Mesenchymal stem cell (in vitro differentiated cells and primary cell): Measurements from ENCODE around the gene CHCHD6.

Experiments used
- DNase-seq: peaks from one replicate; pipeline ENCODE4 v3.0.0-alpha.2; 2013
- H2AFZ ChIP-seq: one replicate; pipeline ENCODE4 v1.6.1; 2013; ENCODE audit warnings: low read depth, mild to moderate bottlenecking, control low read depth, inconsistent platforms, low read length, moderate library complexity
- H2AK5ac ChIP-seq: 2 replicates; pipeline ENCODE4 v1.6.1; 2013; ENCODE audit warnings: low read length, moderate library complexity, mild to moderate bottlenecking, inconsistent platforms; ENCODE audit not compliant: severe bottlenecking
- H2BK120ac ChIP-seq: one replicate; pipeline ENCODE4 v1.6.1; 2013; ENCODE audit warnings: low read depth, mild to moderate bottlenecking, inconsistent platforms, low read length, moderate library complexity
- H2BK12ac ChIP-seq, 2 experiments: one replicate each; pipeline ENCODE4 v1.6.1; 2013; ENCODE audit warnings: inconsistent platforms in 2 of 2, low read length in 2 of 2, mild to moderate bottlenecking in 2 of 2, moderate library complexity in 2 of 2, control low read depth in 1 of 2
- H2BK15ac ChIP-seq: one replicate; pipeline ENCODE4 v1.6.1; 2013; ENCODE audit warnings: mild to moderate bottlenecking, low read depth, inconsistent platforms; ENCODE audit not compliant: poor library complexity, severe bottlenecking
- H2BK5ac ChIP-seq: 2 replicates; pipeline ENCODE4 v1.6.1; 2013; ENCODE audit warnings: low read depth, mild to moderate bottlenecking, low read length, control low read depth, inconsistent platforms; ENCODE audit not compliant: poor library complexity, severe bottlenecking
- H3K14ac ChIP-seq, 2 experiments: one replicate each; pipeline ENCODE4 v1.6.1; 2013; ENCODE audit warnings: inconsistent platforms in 2 of 2, low read length in 2 of 2, control low read depth in 1 of 2, mild to moderate bottlenecking in 1 of 2, moderate library complexity in 1 of 2
- H3K18ac ChIP-seq, 2 experiments: one replicate each; pipeline ENCODE4 v1.6.1; 2013; ENCODE audit warnings: inconsistent platforms in 2 of 2, low read length in 2 of 2, control low read depth in 1 of 2, low read depth in 1 of 2, mild to moderate bottlenecking in 1 of 2
- H3K23ac ChIP-seq, 2 experiments: one replicate each; pipeline ENCODE4 v1.6.1; 2013; ENCODE audit warnings: inconsistent platforms in 2 of 2, low read length in 2 of 2, mild to moderate bottlenecking in 2 of 2, moderate library complexity in 2 of 2, control low read depth in 1 of 2
- H3K27ac ChIP-seq: 2 replicates; pipeline ENCODE4 v1.5.1; 2013; ENCODE audit warnings: mild to moderate bottlenecking, moderate library complexity, low read length, control low read depth, inconsistent platforms; ENCODE audit not compliant: poor library complexity, severe bottlenecking
- H3K27me3 ChIP-seq, 2 experiments: 2 replicates each; pipeline versions ENCODE4 v1.6.1 to v1.7.0; 2013; ENCODE audit warnings: low read length in 2 of 2, mild to moderate bottlenecking in 2 of 2, moderate library complexity in 2 of 2, control low read depth in 1 of 2, inconsistent platforms in 1 of 2; ENCODE audit not compliant: control insufficient read depth in 1 of 2, insufficient read depth in 1 of 2
- H3K36me3 ChIP-seq, 2 experiments: 2 replicates each; pipeline versions ENCODE4 v1.6.1 to v1.7.0; 2013; ENCODE audit warnings: low read length in 2 of 2, control low read depth in 1 of 2, inconsistent platforms in 1 of 2, low read depth in 1 of 2, mild to moderate bottlenecking in 1 of 2; ENCODE audit not compliant: insufficient read depth in 2 of 2, control insufficient read depth in 1 of 2
- H3K4ac ChIP-seq, 2 experiments: one replicate each; pipeline ENCODE4 v1.6.1; 2013; ENCODE audit warnings: inconsistent platforms in 2 of 2, low read length in 2 of 2, mild to moderate bottlenecking in 2 of 2, moderate library complexity in 2 of 2, control low read depth in 1 of 2, low read depth in 1 of 2
- H3K4me1 ChIP-seq: 2 replicates; pipeline ENCODE4 v1.6.1; 2013; ENCODE audit warnings: low read depth, low read length, control low read depth; ENCODE audit not compliant: control insufficient read depth, insufficient read depth
- H3K4me2 ChIP-seq: 2 replicates; pipeline ENCODE4 v1.6.1; 2013; ENCODE audit warnings: low read length, mild to moderate bottlenecking, inconsistent platforms; ENCODE audit not compliant: poor library complexity, severe bottlenecking
- H3K4me3 ChIP-seq, 2 experiments: 2 replicates each; pipeline versions ENCODE4 v1.5.1 to v1.7.0; 2013; ENCODE audit warnings: low read length in 2 of 2, mild to moderate bottlenecking in 2 of 2, control low read depth in 1 of 2, low read depth in 1 of 2; ENCODE audit not compliant: insufficient read depth in 1 of 2
- H3K79me1 ChIP-seq: replicated peaks from 2 replicates; pipeline ENCODE4 v1.6.1; 2013; ENCODE audit warnings: mild to moderate bottlenecking, control low read depth, low read length, inconsistent platforms; ENCODE audit not compliant: poor library complexity, severe bottlenecking
- H3K9ac ChIP-seq: 2 replicates; pipeline ENCODE4 v1.7.0; 2013; ENCODE audit warnings: mild to moderate bottlenecking, low read length, moderate library complexity
- H3K9me3 ChIP-seq: 2 replicates; pipeline ENCODE4 v1.7.0; 2013; ENCODE audit warnings: mild to moderate bottlenecking, low read length; ENCODE audit not compliant: control insufficient read depth
- H4K8ac ChIP-seq: one replicate; pipeline ENCODE4 v1.6.1; 2013; ENCODE audit warnings: inconsistent platforms, mild to moderate bottlenecking, low read length, moderate library complexity
- H4K91ac ChIP-seq: one replicate; pipeline ENCODE4 v1.6.1; 2013; ENCODE audit warnings: mild to moderate bottlenecking, low read length, inconsistent platforms
- WGBS: methylation state at CpG from one replicate; pipeline ENCODE4 v1.1.7; 2013; ENCODE audit warnings: mixed read lengths; 5-methylcytosine and 5-hydroxymethylcytosine counted together

Gene CHCHD6

GRCh38 chr3:126683069-126683468 lies 21.0 kb upstream of the CHCHD6 start:
- no peak overlapping the region for H3K4me2 ChIP-seq
- no peak overlapping the region for H2BK5ac ChIP-seq
- no peak overlapping the region for H3K4ac ChIP-seq
- no peaks in the 10 kb centered on the region for H3K79me1 ChIP-seq
- H3K23ac ChIP-seq, result no peak overlapping the region
- H3K18ac ChIP-seq, result no peak overlapping the region
- H2BK12ac ChIP-seq, result no peak overlapping the region
- H2AFZ ChIP-seq, result no peak overlapping the region
- H3K9me3 ChIP-seq, result no peaks in the 10 kb centered on the region
- H2AK5ac ChIP-seq, result no peak overlapping the region
- no peaks in the 10 kb centered on the region for H3K36me3 ChIP-seq
- peaks cover 21% of the 10 kb centered on the region for H3K4me1 ChIP-seq
- no peak overlapping the region for H4K8ac ChIP-seq
- H3K27me3 ChIP-seq, result peaks cover 19 to 30% of the 10 kb centered on the region in 2 experiments
- H2BK120ac ChIP-seq, result no peak overlapping the region
- DNase-seq, result no peak
- no peak overlapping the region for H4K91ac ChIP-seq
- H3K9ac ChIP-seq, result no peak overlapping the region
- 94% methylated on average over 4 of the region's 5 CpGs for WGBS
- H3K27ac ChIP-seq, result no peak overlapping the region
- H2BK15ac ChIP-seq, result no peak overlapping the region
- no peak overlapping the region for H3K4me3 ChIP-seq
- no peak overlapping the region for H3K14ac ChIP-seq

GRCh38 chr3:126684218-126684751 lies 19.8 kb upstream of the CHCHD6 start:
- Histone ChIP-seq H3K27me3 (peaks cover 17 to 20% of the 10 kb centered on the region in 2 experiments), H3K18ac (no peak overlapping the region), H2BK120ac (no peak overlapping the region), H3K4me1 (peaks cover 14% of the 10 kb centered on the region), H3K14ac (no peak overlapping the region), H3K9ac (no peak overlapping the region), H3K4me3 (no peak overlapping the region), H3K23ac (no peak overlapping the region), H2BK12ac (no peak overlapping the region), H3K4me2 (no peak overlapping the region), H2BK5ac (no peak overlapping the region), H4K91ac (no peak overlapping the region), H3K4ac (no peak overlapping the region), H4K8ac (no peak overlapping the region), H3K9me3 (no peaks in the 10 kb centered on the region), H2AFZ (no peak overlapping the region), H2BK15ac (no peak overlapping the region), H3K36me3 (no peaks in the 10 kb centered on the region), H3K79me1 (no peaks in the 10 kb centered on the region), H2AK5ac (no peak overlapping the region), H3K27ac (no peak overlapping the region)
- peak; percentile 16 for DNase-seq
- WGBS, result 72% methylated on average over 7 of the region's 7 CpGs

GRCh38 chr3:126685021-126685420 lies 19.0 kb upstream of the CHCHD6 start:
- Histone ChIP-seq H3K4ac (no peak overlapping the region), H2BK120ac (no peak overlapping the region), H3K4me2 (no peak overlapping the region), H3K79me1 (no peaks in the 10 kb centered on the region), H3K36me3 (no peaks in the 10 kb centered on the region), H3K9ac (no peak overlapping the region), H2AFZ (no peak overlapping the region), H3K18ac (no peak overlapping the region), H3K4me1 (peaks cover 12% of the 10 kb centered on the region), H3K27me3 (peaks cover 17 to 20% of the 10 kb centered on the region in 2 experiments), H3K27ac (no peak overlapping the region), H3K14ac (peak overlapping the region in 1 of 2 experiments; percentile 48), H3K9me3 (no peaks in the 10 kb centered on the region), H3K4me3 (no peak overlapping the region), H2BK12ac (no peak overlapping the region), H4K91ac (no peak overlapping the region), H2AK5ac (no peak overlapping the region), H2BK15ac (no peak overlapping the region), H3K23ac (no peak overlapping the region), H2BK5ac (no peak overlapping the region), H4K8ac (no peak overlapping the region)
- no peak for DNase-seq
- 91% methylated on average over 3 of the region's 3 CpGs for WGBS

- Histone ChIP-seq H2BK15ac (no peak overlapping the region), H3K9me3 (no peaks in the 10 kb centered on the region), H3K23ac (no peak overlapping the region), H2BK12ac (no peak overlapping the region), H4K8ac (no peak overlapping the region), H3K4me1 (peaks cover 12% of the 10 kb centered on the region), H4K91ac (no peak overlapping the region), H3K4me2 (no peak overlapping the region), H3K36me3 (no peaks in the 10 kb centered on the region), H2BK120ac (no peak overlapping the region), H3K4ac (no peak overlapping the region), H3K9ac (no peak overlapping the region), H3K18ac (no peak overlapping the region), H3K4me3 (no peak overlapping the region), H3K27ac (no peak overlapping the region), H3K79me1 (no peaks in the 10 kb centered on the region), H3K27me3 (peaks cover 17 to 20% of the 10 kb centered on the region in 2 experiments), H2BK5ac (no peak overlapping the region), H2AK5ac (no peak overlapping the region), H3K14ac (no peak overlapping the region), H2AFZ (no peak overlapping the region)
- WGBS, result 80% methylated on average over 2 of the region's 2 CpGs
- DNase-seq, result no peak
These were observed 18.5 kb upstream of the CHCHD6 start for GRCh38 chr3:126685493-126685892.
